SK-N-SH treated with all-trans-retinoic acid at 6 μM for 48 hours (cell line): ENCODE data around the gene SFMBT2.

ENCODE experiments used
- ARNTL ChIP-seq: fragments of 450-650 bp; formaldehyde crosslinking; IDR thresholded peaks from 2 replicates; pipeline ENCODE4 v1.5.0; 2020; ENCODE audit warnings: low read depth, mild to moderate bottlenecking, moderate library complexity, borderline replicate concordance
- OSR1 ChIP-seq: fragments of 250-450 bp; sonication (Bioruptor Pico); IDR thresholded peaks from 2 replicates; pipeline ENCODE4 v1.8.0; 2022; ENCODE audit warnings: moderate library complexity, mild to moderate bottlenecking, inconsistent platforms
- POU6F1 ChIP-seq: fragments of 250-450 bp; sonication (Bioruptor Pico); IDR thresholded peaks from 2 replicates; pipeline ENCODE4 v1.8.0; 2021; ENCODE audit warnings: low read depth, mild to moderate bottlenecking, moderate library complexity, borderline replicate concordance
- PPARA ChIP-seq: fragments of 250-450 bp; sonication (Bioruptor Pico); IDR thresholded peaks from 2 replicates; pipeline ENCODE4 v1.5.0; 2020; ENCODE audit warnings: mild to moderate bottlenecking, borderline replicate concordance
- RARB ChIP-seq: fragments of 250-450 bp; sonication (Bioruptor Pico); IDR thresholded peaks from 2 replicates; pipeline ENCODE4 v1.8.0; 2021; ENCODE audit warnings: mild to moderate bottlenecking, moderate library complexity
- ZFP3 ChIP-seq: fragments of 250-450 bp; sonication (Bioruptor Pico); IDR thresholded peaks from 2 replicates; pipeline ENCODE4 v1.5.0; 2020; ENCODE audit warnings: mild to moderate bottlenecking, moderate library complexity
- ZNF70 ChIP-seq: fragments of 450-650 bp; formaldehyde crosslinking; IDR thresholded peaks from 2 replicates; pipeline ENCODE4 v1.5.0; 2020; ENCODE audit warnings: mild to moderate bottlenecking, moderate library complexity
- TF ChIP-seq, protein P1 (sequence below): fragments of 250-450 bp; sonication (Bioruptor Pico); IDR thresholded peaks from 2 replicates; pipeline ENCODE4 v1.8.0; 2020; ENCODE audit warnings: mild to moderate bottlenecking, moderate library complexity, borderline replicate concordance

- TF ChIP-seq ZFP3 (CRISPR knock-in tag) (no peak), ARNTL (CRISPR knock-in tag) (no peak), RARB (no peak), ZNF70 (CRISPR knock-in tag) (no peak), PPARA (CRISPR knock-in tag) (no peak), OSR1 (CRISPR knock-in tag) (no peak), POU6F1 (CRISPR knock-in tag) (no peak)
- TF ChIP-seq, protein P1, sequence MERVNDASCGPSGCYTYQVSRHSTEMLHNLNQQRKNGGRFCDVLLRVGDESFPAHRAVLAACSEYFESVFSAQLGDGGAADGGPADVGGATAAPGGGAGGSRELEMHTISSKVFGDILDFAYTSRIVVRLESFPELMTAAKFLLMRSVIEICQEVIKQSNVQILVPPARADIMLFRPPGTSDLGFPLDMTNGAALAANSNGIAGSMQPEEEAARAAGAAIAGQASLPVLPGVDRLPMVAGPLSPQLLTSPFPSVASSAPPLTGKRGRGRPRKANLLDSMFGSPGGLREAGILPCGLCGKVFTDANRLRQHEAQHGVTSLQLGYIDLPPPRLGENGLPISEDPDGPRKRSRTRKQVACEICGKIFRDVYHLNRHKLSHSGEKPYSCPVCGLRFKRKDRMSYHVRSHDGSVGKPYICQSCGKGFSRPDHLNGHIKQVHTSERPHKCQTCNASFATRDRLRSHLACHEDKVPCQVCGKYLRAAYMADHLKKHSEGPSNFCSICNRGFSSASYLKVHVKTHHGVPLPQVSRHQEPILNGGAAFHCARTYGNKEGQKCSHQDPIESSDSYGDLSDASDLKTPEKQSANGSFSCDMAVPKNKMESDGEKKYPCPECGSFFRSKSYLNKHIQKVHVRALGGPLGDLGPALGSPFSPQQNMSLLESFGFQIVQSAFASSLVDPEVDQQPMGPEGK (CRISPR knock-in tag): no peak
Observed at GRCh38 chr10:7310076-7310475, 100.8 kb downstream of the SFMBT2 start.
